GM23338 (cell line): ENCODE measurements around the gene ETFRF1. TPM values are rescaled to one million over a fixed set of nuclear protein-coding genes. Genes with fewer than 3 reads are reported as not detected.

ENCODE experiments used
- ATAC-seq: fragments of 200-7000 bp; cut with Tn5 transposase; 3 replicates; pipeline ENCODE4 v1.9.1; 2020
- DNase-seq: peaks from one replicate; pipeline ENCODE4 v3.0.0-alpha.2; 2015; ENCODE audit warnings: low spot score
- H2AFZ ChIP-seq: fragments of 200-600 bp; sonication (generic); 2 replicates; pipeline ENCODE4 v1.8.0; 2016; ENCODE audit warnings: antibody characterized with exemption, mild to moderate bottlenecking, moderate library complexity
- H3F3A ChIP-seq: fragments of 200-600 bp; sonication (generic); replicated peaks from 2 replicates; pipeline ENCODE4 v1.8.0; 2017; ENCODE audit warnings: antibody characterized with exemption, mixed run types, low read depth
- H3K27ac ChIP-seq: fragments of 200-600 bp; sonication (generic); 2 replicates; pipeline ENCODE4 v1.6.1; 2016; ENCODE audit warnings: low read depth
- H3K27me3 ChIP-seq: fragments of 200-600 bp; sonication (generic); 2 replicates; pipeline ENCODE4 v1.8.0; 2016; ENCODE audit warnings: mild to moderate bottlenecking, mixed run types, moderate library complexity; ENCODE audit not compliant: insufficient read depth
- H3K36me3 ChIP-seq: fragments of 200-600 bp; sonication (generic); 2 replicates; pipeline ENCODE4 v1.8.0; 2016; ENCODE audit warnings: mild to moderate bottlenecking; ENCODE audit not compliant: insufficient read depth
- H3K4me1 ChIP-seq: fragments of 200-600 bp; sonication (generic); 2 replicates; pipeline ENCODE4 v1.8.0; 2016; ENCODE audit warnings: mild to moderate bottlenecking, moderate library complexity; ENCODE audit not compliant: insufficient read depth
- H3K4me2 ChIP-seq: fragments of 200-600 bp; sonication (generic); 2 replicates; pipeline ENCODE4 v1.7.1; 2017; ENCODE audit warnings: mixed run types
- H3K4me3 ChIP-seq: fragments of 200-600 bp; sonication (generic); 2 replicates; pipeline ENCODE4 v1.6.1; 2016; ENCODE audit warnings: mixed run types
- H3K79me2 ChIP-seq: fragments of 200-600 bp; sonication (generic); replicated peaks from 2 replicates; pipeline ENCODE4 v1.8.0; 2017; ENCODE audit warnings: mild to moderate bottlenecking; ENCODE audit not compliant: insufficient read depth
- H3K9me2 ChIP-seq: fragments of 200-600 bp; sonication (generic); 2 replicates; pipeline ENCODE4 v1.8.0; 2017; ENCODE audit not compliant: insufficient read depth
- H4K20me1 ChIP-seq: fragments of 200-600 bp; sonication (generic); replicated peaks from 2 replicates; pipeline ENCODE4 v1.8.0; 2017; ENCODE audit warnings: mild to moderate bottlenecking; ENCODE audit not compliant: insufficient read depth
- H3K27ac Mint-ChIP-seq: 2 replicates; pipeline ENCODE4 v1.8.0; 2020; ENCODE audit warnings: inconsistent platforms, mild to moderate bottlenecking, moderate library complexity, mixed read lengths
- H3K27me3 Mint-ChIP-seq: 3 replicates; pipeline ENCODE4 v1.8.0; 2022; ENCODE audit warnings: low read depth, mild to moderate bottlenecking, moderate library complexity, mixed read lengths, inconsistent platforms; ENCODE audit not compliant: insufficient read depth, poor library complexity
- H3K36me3 Mint-ChIP-seq: 3 replicates; pipeline ENCODE4 v1.8.0; 2021; ENCODE audit warnings: low read depth, mild to moderate bottlenecking, inconsistent platforms, moderate library complexity, mixed read lengths
- H3K4me1 Mint-ChIP-seq: 3 replicates; pipeline ENCODE4 v1.8.0; 2020; ENCODE audit warnings: mild to moderate bottlenecking, inconsistent platforms, mixed read lengths
- H3K4me3 Mint-ChIP-seq: 3 replicates; pipeline ENCODE4 v1.8.0; 2021; ENCODE audit warnings: moderate library complexity, mild to moderate bottlenecking, inconsistent platforms, mixed read lengths
- H3K9me3 Mint-ChIP-seq: 3 replicates; pipeline ENCODE4 v1.8.0; 2020; ENCODE audit warnings: moderate library complexity, mild to moderate bottlenecking, inconsistent platforms, mixed read lengths
- CREB1 ChIP-seq: fragments of 250-450 bp; sonication (Bioruptor Pico); IDR thresholded peaks from 2 replicates; pipeline ENCODE4 v1.5.0; 2020; ENCODE audit warnings: low read depth, mild to moderate bottlenecking, moderate library complexity
- CTCF ChIP-seq, 2 experiments: fragments of 200-600 bp in 1 of 2; sonication (generic) in 1 of 2; conservative IDR thresholded peaks; 2 replicates each; pipeline versions ENCODE4 v1.5.1 to v1.6.1; 2016 to 2017; ENCODE audit warnings: antibody characterized with exemption in 2 of 2, low read depth in 2 of 2, mild to moderate bottlenecking in 2 of 2, moderate library complexity in 1 of 2
- ETS1 ChIP-seq: IDR thresholded peaks from 2 replicates; pipeline ENCODE4 v1.6.1; 2016; ENCODE audit warnings: antibody characterized with exemption
- EZH2 ChIP-seq: fragments of 200-600 bp; sonication (generic); IDR thresholded peaks from one replicate; pipeline ENCODE4 v1.8.0; 2017; ENCODE audit warnings: antibody characterized with exemption, mild to moderate bottlenecking, low read depth; ENCODE audit not compliant: unreplicated experiment
- EZH2phosphoT487 ChIP-seq: fragments of 200-600 bp; sonication (generic); IDR thresholded peaks from one replicate; pipeline ENCODE4 v1.8.1; 2018; ENCODE audit warnings: antibody characterized with exemption; ENCODE audit not compliant: unreplicated experiment
- JUNB ChIP-seq: IDR thresholded peaks from one replicate; pipeline ENCODE4 v1.6.1; 2016; ENCODE audit warnings: antibody characterized with exemption; ENCODE audit not compliant: unreplicated experiment
- NANOG ChIP-seq: IDR thresholded peaks from 2 replicates; pipeline ENCODE4 v1.6.1; 2016; ENCODE audit warnings: antibody characterized with exemption, borderline replicate concordance
- POLR2AphosphoS5 ChIP-seq: IDR thresholded peaks from 2 replicates; pipeline ENCODE4 v1.6.1; 2016; ENCODE audit warnings: antibody characterized with exemption, low read depth
- REST ChIP-seq: IDR thresholded peaks from one replicate; pipeline ENCODE4 v1.6.1; 2018; ENCODE audit warnings: antibody characterized with exemption; ENCODE audit not compliant: unreplicated experiment
- STAT1 ChIP-seq: IDR thresholded peaks from one replicate; pipeline ENCODE4 v1.6.1; 2016; ENCODE audit warnings: antibody characterized with exemption; ENCODE audit not compliant: unreplicated experiment
- ZNF114 ChIP-seq: fragments of 250-450 bp; sonication (Bioruptor Pico); IDR thresholded peaks from 2 replicates; pipeline ENCODE4 v1.5.0; 2020; ENCODE audit warnings: mild to moderate bottlenecking, moderate library complexity
- ZNF331 ChIP-seq: fragments of 250-450 bp; sonication (Bioruptor Pico); IDR thresholded peaks from 2 replicates; pipeline ENCODE4 v1.5.0; 2020; ENCODE audit warnings: low read depth, mild to moderate bottlenecking, moderate library complexity
- long read RNA-seq: library from polyadenylated mRNA; unstranded; transcript quantifications from one replicate; pipeline ENCODE4 v2.0.0, GENCODE V29; 2020; ENCODE audit not compliant: unreplicated experiment
- polyA plus RNA-seq: library from polyadenylated mRNA; unstranded; fragments of >200 nt; fragmentation: Nextera tagmentation; extraction: Ambion mirVana; gene quantifications from 2 replicates; pipeline ENCODE4 v1.2.1, GENCODE V29; 2016
- total RNA-seq: library from RNA; depleted of rRNA; stranded (reverse); fragments of >200 nt; shearing (Covaris generic); gene quantifications from 2 replicates; pipeline ENCODE4 v1.2.3, GENCODE V29; 2014; rRNA removed

Gene ETFRF1
- total RNA-seq, result 4.0 and 8.1 TPM in 2 replicates
- polyA plus RNA-seq, result 13.9 and 14.2 TPM in 2 replicates
- long read RNA-seq, partial matches to known transcripts, result 0 of 5 reads
- long read RNA-seq, other reads (novel, unspliced or antisense), result 1 of 5 reads

GRCh38 chr12:25195056-25195971 lies at the start of gene ETFRF1, which contains the start of gene DNAI7:
Gene ETFRF1, plus strand, starts transcription at chr12:25195237. Its CDS starts 8,720 bp downstream, at chr12:25203957.
Gene DNAI7, minus strand, starts transcription at chr12:25195160. Its CDS starts 82 bp downstream, at chr12:25195078.
- Histone ChIP-seq H4K20me1 (no peaks in the 10 kb centered on the region; the same call in 1 of the 2 replicates), H3K4me2 (peak within 1 kb of the TSS; percentile 78), H3K27me3 (no peaks in the 10 kb centered on the region), H3K79me2 (no peaks in the 10 kb centered on the region), H3F3A (no peaks in the 10 kb centered on the region), H3K36me3 (no peaks in the 10 kb centered on the region), H3K27ac (peak within 1 kb of the TSS; percentile 93), H3K4me3 (peak within 1 kb of the TSS; percentile 74), H2AFZ (peak within 1 kb of the TSS; percentile 89), H3K9me2 (no peaks in the 10 kb centered on the region), H3K4me1 (no peaks in the 10 kb centered on the region)
- Mint-ChIP-seq H3K4me3 (peak within 1 kb of the TSS; percentile 96), H3K27me3 (peaks cover 6% of the 10 kb centered on the region), H3K4me1 (peaks cover 6% of the 10 kb centered on the region; the same call in 2 of the 3 replicates), H3K36me3 (no peaks in the 10 kb centered on the region), H3K27ac (peak within 1 kb of the TSS; percentile 99), H3K9me3 (no peaks in the 10 kb centered on the region)
- ATAC-seq, result peak; percentile 97
- TF ChIP-seq CTCF (conservative IDR thresholded peaks at IDR 0.05; ENCODE audit: low read depth in 2 of 2) (peak in 1 of 2 experiments; percentile 21; a peak in 1 of 4 replicates), EZH2phosphoT487 (no peak), NANOG (no peak), REST (no peak), CREB1 (CRISPR knock-in tag) (peak; percentile 51), POLR2AphosphoS5 (peak; percentile 83)
- peak; percentile 100 for DNase-seq

- TF ChIP-seq REST (no peak), ZNF331 (CRISPR knock-in tag) (no peak), NANOG (no peak), ZNF114 (CRISPR knock-in tag) (no peak), ETS1 (no peak), JUNB (no peak), POLR2AphosphoS5 (no peak), EZH2 (no peak), STAT1 (no peak)
- Histone ChIP-seq H3K27me3 (no peaks in the 10 kb centered on the region), H3F3A (no peaks in the 10 kb centered on the region), H2AFZ (no peak overlapping the region), H3K36me3 (no peaks in the 10 kb centered on the region), H3K4me3 (no peak overlapping the region), H3K9me2 (no peaks in the 10 kb centered on the region), H4K20me1 (no peaks in the 10 kb centered on the region), H3K79me2 (no peaks in the 10 kb centered on the region), H3K4me1 (peaks cover 6% of the 10 kb centered on the region), H3K27ac (no peak overlapping the region), H3K4me2 (no peak overlapping the region)
- DNase-seq, result no peak
- ATAC-seq, result no peak
- no peak overlapping the region for H3K4me3 Mint-ChIP-seq
- no peaks in the 10 kb centered on the region for H3K27me3 Mint-ChIP-seq
- H3K27ac Mint-ChIP-seq, result no peak overlapping the region
- H3K36me3 Mint-ChIP-seq, result no peaks in the 10 kb centered on the region
- no peaks in the 10 kb centered on the region for H3K9me3 Mint-ChIP-seq
- peaks cover 5% of the 10 kb centered on the region; the same call in 2 of the 3 replicates for H3K4me1 Mint-ChIP-seq
These were observed 48.4 kb upstream of the ETFRF1 start for GRCh38 chr12:25146686-25147085.
